Measurements from ENCODE around the gene HRC. TPM values are rescaled to one million over a fixed set of nuclear protein-coding genes. Genes with fewer than 3 reads are reported as not detected.

Gene HRC
- total RNA-seq, 1 donor from 2014 or later, result not detected

GRCh38 chr19:49193822-49194394 is 38.7 kb upstream of the HRC start:
- FAIRE-seq (no peak), DNase-seq (ENCODE audit: low read depth) (no peak)
- Histone ChIP-seq H3K36me3 (ENCODE audit: control insufficient read depth, insufficient read depth, low read length) (peaks cover 24% of the 10 kb centered on the region), H3K27me3 (ENCODE audit: control insufficient read depth, insufficient read depth, low read length) (no peaks in the 10 kb centered on the region), H3K4me3 (ENCODE audit: low read depth, low read length) (no peak overlapping the region)
- TF ChIP-seq, protein P1, sequence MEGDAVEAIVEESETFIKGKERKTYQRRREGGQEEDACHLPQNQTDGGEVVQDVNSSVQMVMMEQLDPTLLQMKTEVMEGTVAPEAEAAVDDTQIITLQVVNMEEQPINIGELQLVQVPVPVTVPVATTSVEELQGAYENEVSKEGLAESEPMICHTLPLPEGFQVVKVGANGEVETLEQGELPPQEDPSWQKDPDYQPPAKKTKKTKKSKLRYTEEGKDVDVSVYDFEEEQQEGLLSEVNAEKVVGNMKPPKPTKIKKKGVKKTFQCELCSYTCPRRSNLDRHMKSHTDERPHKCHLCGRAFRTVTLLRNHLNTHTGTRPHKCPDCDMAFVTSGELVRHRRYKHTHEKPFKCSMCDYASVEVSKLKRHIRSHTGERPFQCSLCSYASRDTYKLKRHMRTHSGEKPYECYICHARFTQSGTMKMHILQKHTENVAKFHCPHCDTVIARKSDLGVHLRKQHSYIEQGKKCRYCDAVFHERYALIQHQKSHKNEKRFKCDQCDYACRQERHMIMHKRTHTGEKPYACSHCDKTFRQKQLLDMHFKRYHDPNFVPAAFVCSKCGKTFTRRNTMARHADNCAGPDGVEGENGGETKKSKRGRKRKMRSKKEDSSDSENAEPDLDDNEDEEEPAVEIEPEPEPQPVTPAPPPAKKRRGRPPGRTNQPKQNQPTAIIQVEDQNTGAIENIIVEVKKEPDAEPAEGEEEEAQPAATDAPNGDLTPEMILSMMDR (IDR thresholded peaks at IDR 0.05; ENCODE audit: insufficient read depth, low read length, severe bottlenecking), result no peak

- H3K27me3 ChIP-seq (ENCODE audit: control insufficient read depth, insufficient read depth, low read length), result no peaks in the 10 kb centered on the region
- no peak overlapping the region for H3K4me3 ChIP-seq (ENCODE audit: low read depth, low read length)
- no peak for DNase-seq (ENCODE audit: low read depth)
- TF ChIP-seq, protein P1 (IDR thresholded peaks at IDR 0.05; ENCODE audit: insufficient read depth, low read length, severe bottlenecking), result no peak
- H3K36me3 ChIP-seq (ENCODE audit: control insufficient read depth, insufficient read depth, low read length), result peaks cover 36% of the 10 kb centered on the region
- no peak for FAIRE-seq
These were observed 35.6 kb upstream of the HRC start for GRCh38 chr19:49190781-49191180.

DNA sequence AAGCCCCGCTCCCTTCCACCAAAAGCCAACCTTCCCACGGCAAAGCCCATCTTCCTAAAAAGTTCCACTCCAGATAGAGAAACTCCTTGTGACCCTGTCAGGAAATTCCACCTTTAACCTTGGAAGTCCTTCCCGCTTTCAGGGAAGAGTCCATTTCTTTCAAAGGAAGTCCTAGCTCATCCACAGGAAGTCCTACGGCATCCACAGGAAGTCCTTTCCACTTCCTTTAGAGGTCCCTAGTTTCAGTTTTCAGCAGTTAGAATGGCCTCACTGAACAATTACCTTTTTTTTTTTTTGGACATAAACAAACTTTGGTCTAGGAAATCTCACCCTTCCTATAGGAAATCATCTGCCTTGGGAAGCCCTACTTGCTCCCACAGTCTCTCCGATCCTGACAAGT is 34.1 kb upstream of the HRC start:
- Histone ChIP-seq H3K36me3 (ENCODE audit: control insufficient read depth, insufficient read depth, low read length) (peaks cover 36% of the 10 kb centered on the region), H3K27me3 (ENCODE audit: control insufficient read depth, insufficient read depth, low read length) (no peaks in the 10 kb centered on the region), H3K4me3 (ENCODE audit: low read depth, low read length) (no peak overlapping the region)
- FAIRE-seq (no peak), DNase-seq (ENCODE audit: low read depth) (no peak)
- TF ChIP-seq, protein P1 (IDR thresholded peaks at IDR 0.05; ENCODE audit: insufficient read depth, low read length, severe bottlenecking), result no peak

DNA sequence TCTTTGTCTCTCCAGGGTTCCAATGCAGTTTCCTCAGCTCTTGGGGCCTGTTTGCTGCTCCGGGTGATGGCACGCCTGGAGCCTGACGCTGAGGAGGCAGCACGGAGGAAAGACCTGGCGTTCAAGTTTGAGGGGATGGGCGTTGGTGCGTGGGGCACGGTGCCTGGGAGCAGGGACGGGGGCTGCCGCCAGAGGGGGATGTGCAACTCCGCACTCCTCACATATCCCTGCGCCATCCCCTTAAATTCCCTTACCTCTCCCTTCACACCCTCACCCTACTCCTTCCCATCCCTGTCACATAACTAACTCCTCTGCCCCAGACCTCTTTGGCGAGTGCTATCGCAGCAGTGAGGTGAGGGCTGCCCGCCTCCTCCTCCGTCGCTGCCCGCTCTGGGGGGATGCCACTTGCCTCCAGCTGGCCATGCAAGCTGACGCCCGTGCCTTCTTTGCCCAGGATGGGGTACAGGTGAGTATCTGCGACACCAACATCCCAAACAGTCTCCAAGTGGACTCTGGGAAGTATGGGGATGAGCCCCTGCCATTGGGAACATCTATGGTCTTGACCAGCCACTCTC is 33.5 kb upstream of the HRC start:
- DNase-seq (ENCODE audit: low read depth), result no peak
- Histone ChIP-seq H3K27me3 (ENCODE audit: control insufficient read depth, insufficient read depth, low read length) (no peaks in the 10 kb centered on the region), H3K36me3 (ENCODE audit: control insufficient read depth, insufficient read depth, low read length) (peaks cover 36% of the 10 kb centered on the region), H3K4me3 (ENCODE audit: low read depth, low read length) (no peak overlapping the region)
- TF ChIP-seq, protein P1 (IDR thresholded peaks at IDR 0.05; ENCODE audit: insufficient read depth, low read length, severe bottlenecking), result no peak
- FAIRE-seq, result no peak

GRCh38 chr19:49186108-49186507 is 30.9 kb upstream of the HRC start:
- Histone ChIP-seq H3K27me3 (ENCODE audit: control insufficient read depth, insufficient read depth, low read length) (no peaks in the 10 kb centered on the region), H3K36me3 (ENCODE audit: control insufficient read depth, insufficient read depth, low read length) (peaks cover 35% of the 10 kb centered on the region), H3K4me3 (ENCODE audit: low read depth, low read length) (no peak overlapping the region)
- TF ChIP-seq, protein P1 (IDR thresholded peaks at IDR 0.05; ENCODE audit: insufficient read depth, low read length, severe bottlenecking), result no peak
- DNase-seq (ENCODE audit: low read depth) (no peak), FAIRE-seq (no peak)

All from bronchial epithelial cell (primary cell).